CD4-positive, alpha-beta memory T cell (primary cell): Measurements from ENCODE around the gene PLD5. TPM values are rescaled to one million over a fixed set of nuclear protein-coding genes. Genes with fewer than 3 reads are reported as not detected.

Source experiments
- CTCF ChIA-PET: fragments of 350-600 bp; sonication (Branson Sonifier 250); formaldehyde crosslinking; loops from one replicate; lab custom pipeline; 2021; ENCODE audit warnings: inconsistent platforms; ENCODE audit not compliant: partially characterized antibody; lab: Charles Lee
- POLR2A ChIA-PET: fragments of 350-600 bp; sonication (Branson Sonifier 250); formaldehyde crosslinking; loops from one replicate; lab custom pipeline; 2021; ENCODE audit not compliant: partially characterized antibody; lab: Charles Lee
- DNase-seq, 5 donors: peaks; one replicate each; pipeline versions ENCODE4 v3.0.0 to v3.0.0-alpha.2; 2020 to 2022; ENCODE audit warnings: mixed read lengths in 1 of 5
- H3K27ac ChIP-seq: one replicate; pipeline ENCODE4 v1.7.0; 2013; ENCODE audit warnings: low read depth, low read length
- H3K27me3 ChIP-seq: 2 replicates; pipeline ENCODE4 v1.7.0; 2013; ENCODE audit warnings: mild to moderate bottlenecking, low read length, moderate library complexity; ENCODE audit not compliant: insufficient read depth
- H3K36me3 ChIP-seq: 2 replicates; pipeline ENCODE4 v1.7.0; 2013; ENCODE audit warnings: mild to moderate bottlenecking, low read length, moderate library complexity; ENCODE audit not compliant: insufficient read depth
- H3K4me1 ChIP-seq: 2 replicates; pipeline ENCODE4 v1.7.0; 2013; ENCODE audit warnings: mild to moderate bottlenecking, low read length, moderate library complexity; ENCODE audit not compliant: insufficient read depth
- H3K4me3 ChIP-seq, 2 donors: one replicate each; pipeline ENCODE4 v1.7.0; 2013; ENCODE audit warnings: low read length in 2 of 2, mild to moderate bottlenecking in 1 of 2
- H3K9me3 ChIP-seq, 2 donors: one replicate each; pipeline ENCODE4 v1.7.0; 2013; ENCODE audit warnings: low read length in 2 of 2, control low read depth in 1 of 2; ENCODE audit not compliant: control insufficient read depth in 1 of 2
- H3K27ac Mint-ChIP-seq, 7 donors: one replicate each; pipeline ENCODE4 v1.8.0; 2020 to 2021; ENCODE audit warnings: mixed read lengths in 7 of 7, mild to moderate bottlenecking in 6 of 7, inconsistent platforms in 3 of 7, moderate library complexity in 3 of 7
- H3K27me3 Mint-ChIP-seq, 2 donors: one replicate each; pipeline ENCODE4 v1.8.0; 2020 to 2021; ENCODE audit warnings: mixed read lengths in 2 of 2
- H3K36me3 Mint-ChIP-seq, 2 donors: one replicate each; pipeline ENCODE4 v1.8.0; 2020 to 2021; ENCODE audit warnings: mixed read lengths in 2 of 2, inconsistent platforms in 1 of 2, mild to moderate bottlenecking in 1 of 2
- H3K4me1 Mint-ChIP-seq, 4 donors: one replicate each; pipeline ENCODE4 v1.8.0; 2020 to 2021; ENCODE audit warnings: mixed read lengths in 4 of 4, mild to moderate bottlenecking in 1 of 4
- H3K4me3 Mint-ChIP-seq, 8 donors: one replicate each; pipeline ENCODE4 v1.8.0; 2020 to 2021; ENCODE audit warnings: mixed read lengths in 8 of 8, mild to moderate bottlenecking in 7 of 8, moderate library complexity in 6 of 8, inconsistent platforms in 3 of 8
- H3K9me3 Mint-ChIP-seq, 8 donors: one replicate each; pipeline ENCODE4 v1.8.0; 2020 to 2021; ENCODE audit warnings: mixed read lengths in 8 of 8, mild to moderate bottlenecking in 5 of 8, inconsistent platforms in 3 of 8, moderate library complexity in 1 of 8
- intact Hi-C: fragments of 100-400 bp; cut with micrococcal nuclease; formaldehyde crosslinking; loops from one replicate; pipeline ENCODE4 v1.15.1; 2023
- polyA plus RNA-seq, 2 donors: library from polyadenylated mRNA; unstranded; fragments of 300-500 nt; fragmentation: Illumina TruSeq; gene quantifications; one replicate each; pipeline ENCODE4 v1.2.3, GENCODE V29; 2021
- total RNA-seq, 2 experiments: library from RNA; stranded (reverse); gene quantifications; one replicate each; pipeline ENCODE4 v1.2.3, GENCODE V29; 2021

PLD5 gene
- total and polyA plus RNA-seq, 4 experiments from 2014 or later = not detected

DNA sequence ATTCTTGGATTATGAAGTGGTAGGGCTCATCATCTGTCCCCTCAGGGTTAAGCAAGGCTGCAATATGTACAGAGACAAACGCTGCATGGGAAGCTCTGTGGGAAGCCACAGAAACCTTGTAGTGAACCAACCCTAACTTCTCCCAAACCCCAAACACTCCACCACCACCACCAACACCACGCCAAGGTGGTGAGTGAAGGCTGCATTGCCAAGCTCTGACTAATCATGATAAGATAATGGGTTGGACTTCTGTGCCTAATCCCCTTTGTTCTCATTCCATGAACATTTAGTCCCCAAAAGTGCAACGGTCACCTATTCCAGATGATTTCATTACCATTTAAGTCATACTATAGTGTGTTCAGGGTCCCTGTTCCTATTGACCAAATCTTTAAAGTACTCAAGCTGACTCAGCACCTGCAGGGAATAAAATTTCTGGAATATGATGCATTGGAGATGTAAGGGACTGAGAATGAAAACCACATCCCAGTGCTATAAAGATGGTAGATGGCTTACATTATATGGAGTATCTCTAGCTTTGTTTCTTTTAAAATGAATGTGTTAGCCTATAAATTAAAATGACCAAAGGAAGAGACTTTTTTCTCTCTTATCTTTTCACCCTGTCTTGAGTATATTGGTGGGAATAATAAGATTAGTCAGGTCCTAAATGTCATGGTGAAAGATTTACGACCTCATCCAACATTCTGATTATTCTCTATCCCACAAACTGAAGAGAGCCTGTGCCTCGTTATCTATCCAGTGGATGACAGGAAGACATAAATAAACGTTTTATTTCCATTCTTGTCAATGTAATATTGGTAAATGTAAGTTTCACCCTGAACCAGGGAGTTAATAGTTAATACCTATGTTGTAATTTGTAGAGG, 22.6 kb upstream of the PLD5 start:
- DNase-seq = no peak
- Mint-ChIP-seq H3K4me1 (no peaks in the 10 kb centered on the region), H3K27ac (no peak overlapping the region), H3K36me3 (no peaks in the 10 kb centered on the region), H3K9me3 (peaks cover 0 to 2% (median 0%) of the 10 kb centered on the region in 8 donors), H3K27me3 (peaks cover 0 to 4% of the 10 kb centered on the region in 2 donors), H3K4me3 (no peak overlapping the region)
- no peaks in the 10 kb centered on the region for H3K27me3 ChIP-seq
- H3K36me3 ChIP-seq = no peaks in the 10 kb centered on the region
- no peak overlapping the region for H3K27ac ChIP-seq
- H3K4me3 ChIP-seq = no peak overlapping the region
- POLR2A ChIA-PET = no interaction called here
- H3K4me1 ChIP-seq = no peaks in the 10 kb centered on the region
- no peaks in the 10 kb centered on the region for H3K9me3 ChIP-seq
- CTCF ChIA-PET = no interaction called here
- intact Hi-C loops = no loop called here

DNA sequence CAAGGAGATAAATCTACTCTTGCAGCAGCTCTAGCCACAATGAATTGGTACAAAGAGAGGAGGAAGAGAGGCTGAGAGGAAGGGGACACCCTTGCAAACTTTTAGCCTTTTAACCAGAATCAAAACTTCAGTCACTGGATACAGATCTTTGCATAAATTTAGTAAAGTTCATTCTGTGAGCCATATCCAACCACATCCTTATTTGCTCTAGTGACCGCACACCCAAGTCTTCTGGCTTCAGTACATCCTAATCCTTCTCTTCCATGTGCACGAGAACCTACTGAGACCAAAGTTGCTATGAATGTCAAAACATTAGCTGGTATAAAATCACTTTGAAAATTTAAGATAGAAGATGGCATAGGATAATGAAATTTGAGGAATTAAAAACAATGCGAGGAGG, 21.9 kb upstream of the PLD5 start:
- Mint-ChIP-seq H3K4me1 (no peaks in the 10 kb centered on the region), H3K27ac (no peak overlapping the region), H3K9me3 (peaks cover 0 to 2% (median 0%) of the 10 kb centered on the region in 8 donors), H3K36me3 (no peaks in the 10 kb centered on the region), H3K4me3 (no peak overlapping the region), H3K27me3 (peaks cover 0 to 4% of the 10 kb centered on the region in 2 donors)
- no peak for DNase-seq
- H3K4me3 ChIP-seq = no peak overlapping the region
- CTCF ChIA-PET = no interaction called here
- no peaks in the 10 kb centered on the region for H3K27me3 ChIP-seq
- H3K36me3 ChIP-seq = no peaks in the 10 kb centered on the region
- POLR2A ChIA-PET = no interaction called here
- intact Hi-C loops = no loop called here
- no peak overlapping the region for H3K27ac ChIP-seq
- H3K9me3 ChIP-seq = no peaks in the 10 kb centered on the region
- no peaks in the 10 kb centered on the region for H3K4me1 ChIP-seq

DNA sequence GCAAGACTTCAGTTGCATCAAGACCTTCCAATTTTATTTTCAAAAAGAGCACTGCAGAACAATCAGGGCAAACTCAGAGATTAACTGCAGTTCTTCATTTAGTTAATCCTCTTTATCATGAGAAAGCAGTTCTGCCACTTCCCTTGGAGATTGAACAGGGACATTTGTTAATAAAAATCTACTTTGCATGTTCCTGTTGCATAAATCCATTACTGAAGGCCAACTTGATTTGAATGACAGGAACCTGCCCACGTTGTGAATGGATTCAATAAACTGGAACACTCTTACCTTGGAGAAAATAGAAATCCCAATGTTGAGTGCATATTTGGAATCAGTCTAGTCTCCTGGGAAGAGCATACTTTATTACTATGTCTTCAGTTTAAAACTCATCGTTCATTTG, 19.6 kb upstream of the PLD5 start:
- Mint-ChIP-seq H3K27me3 (peaks cover 0 to 6% of the 10 kb centered on the region in 2 donors), H3K36me3 (no peaks in the 10 kb centered on the region), H3K27ac (no peak overlapping the region), H3K4me3 (no peak overlapping the region), H3K4me1 (no peaks in the 10 kb centered on the region), H3K9me3 (peaks cover 0 to 2% (median 0%) of the 10 kb centered on the region in 8 donors)
- Histone ChIP-seq H3K4me3 (no peak overlapping the region), H3K9me3 (no peaks in the 10 kb centered on the region), H3K4me1 (no peaks in the 10 kb centered on the region), H3K36me3 (no peaks in the 10 kb centered on the region), H3K27me3 (no peaks in the 10 kb centered on the region), H3K27ac (no peak overlapping the region)
- POLR2A ChIA-PET = no interaction called here
- DNase-seq = no peak
- intact Hi-C loops = no loop called here
- CTCF ChIA-PET = no interaction called here

DNA sequence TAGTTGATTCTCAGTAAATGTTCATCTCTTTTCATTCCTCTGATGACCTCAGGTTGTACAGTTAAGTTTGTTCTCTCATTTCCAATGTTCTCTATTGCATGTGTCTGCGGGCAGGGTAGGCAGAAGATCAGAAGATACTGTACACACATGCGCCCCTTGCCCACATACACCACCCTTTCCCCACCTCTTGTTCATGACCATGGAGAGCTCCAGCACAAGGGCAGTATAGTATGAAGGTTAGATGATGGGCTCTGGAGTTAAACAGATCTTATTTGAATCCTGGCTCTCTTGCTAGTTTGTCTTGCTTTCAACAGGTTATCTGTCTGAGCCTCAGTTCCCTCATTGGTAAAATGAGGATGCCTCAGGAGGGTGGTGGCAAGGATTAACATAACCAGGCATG, 17.8 kb upstream of the PLD5 start:
- H3K36me3 ChIP-seq = no peaks in the 10 kb centered on the region
- no peak overlapping the region for H3K27ac Mint-ChIP-seq
- intact Hi-C loops = no loop called here
- no peaks in the 10 kb centered on the region for H3K4me1 ChIP-seq
- POLR2A ChIA-PET = no interaction called here
- CTCF ChIA-PET = no interaction called here
- peaks cover 0 to 3% of the 10 kb centered on the region in 2 donors for H3K27me3 Mint-ChIP-seq
- H3K4me3 Mint-ChIP-seq = no peak overlapping the region
- H3K27ac ChIP-seq = no peak overlapping the region
- no peaks in the 10 kb centered on the region for H3K4me1 Mint-ChIP-seq
- no peaks in the 10 kb centered on the region for H3K27me3 ChIP-seq
- no peak for DNase-seq
- H3K36me3 Mint-ChIP-seq = no peaks in the 10 kb centered on the region
- peaks cover 0 to 2% (median 0%) of the 10 kb centered on the region in 8 donors for H3K9me3 Mint-ChIP-seq
- H3K9me3 ChIP-seq = no peaks in the 10 kb centered on the region
- no peak overlapping the region for H3K4me3 ChIP-seq

DNA sequence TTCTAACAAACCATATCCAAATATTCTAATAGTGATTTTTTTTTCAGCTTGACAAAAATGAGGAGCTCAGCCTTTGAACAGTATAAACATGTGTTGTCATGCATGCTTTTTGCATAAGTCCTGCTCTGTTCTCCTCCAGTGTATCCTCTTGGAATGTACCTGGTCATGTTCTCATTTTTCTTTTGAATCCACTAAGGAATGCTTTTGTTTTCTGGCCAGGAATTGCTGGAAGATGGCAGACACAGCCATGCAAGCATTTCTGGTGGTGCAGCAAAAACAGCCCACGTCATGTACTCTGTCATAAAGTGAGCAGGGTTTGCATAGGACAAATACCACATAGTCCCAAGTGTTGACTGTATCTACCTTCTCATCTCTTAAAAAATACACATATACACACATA, 11.5 kb upstream of the PLD5 start:
- Mint-ChIP-seq H3K9me3 (peaks cover 0 to 3% (median 0%) of the 10 kb centered on the region in 8 donors), H3K4me3 (no peak overlapping the region), H3K27me3 (peaks cover 0 to 3% of the 10 kb centered on the region in 2 donors), H3K36me3 (no peaks in the 10 kb centered on the region), H3K4me1 (no peaks in the 10 kb centered on the region), H3K27ac (no peak overlapping the region)
- ChIA-PET POLR2A (no interaction called here), CTCF (no interaction called here)
- intact Hi-C loops = no loop called here
- Histone ChIP-seq H3K9me3 (no peaks in the 10 kb centered on the region), H3K4me3 (no peak overlapping the region), H3K4me1 (no peaks in the 10 kb centered on the region), H3K36me3 (no peaks in the 10 kb centered on the region), H3K27me3 (no peaks in the 10 kb centered on the region), H3K27ac (no peak overlapping the region)
- no peak for DNase-seq

DNA sequence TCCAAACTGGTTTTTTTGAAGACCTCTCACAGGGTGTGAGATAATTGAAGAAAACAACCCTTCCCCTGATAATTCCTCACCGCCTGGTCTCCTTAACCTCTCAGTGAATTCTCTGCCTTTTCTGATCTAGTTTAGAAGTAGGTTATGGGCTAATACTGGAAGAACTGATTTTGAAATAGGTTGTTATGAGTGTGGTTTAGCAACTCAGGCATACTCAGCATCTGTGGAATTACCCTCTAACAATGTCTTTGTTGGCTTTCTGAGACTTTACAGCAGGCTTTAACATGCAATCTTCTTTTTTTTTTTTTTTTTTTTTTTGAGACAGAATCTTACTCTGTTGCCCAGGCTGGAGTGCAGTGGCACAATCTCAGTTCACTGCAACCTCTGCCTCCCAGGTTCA, 10.3 kb upstream of the PLD5 start:
- CTCF ChIA-PET = no interaction called here
- intact Hi-C loops = no loop called here

DNA sequence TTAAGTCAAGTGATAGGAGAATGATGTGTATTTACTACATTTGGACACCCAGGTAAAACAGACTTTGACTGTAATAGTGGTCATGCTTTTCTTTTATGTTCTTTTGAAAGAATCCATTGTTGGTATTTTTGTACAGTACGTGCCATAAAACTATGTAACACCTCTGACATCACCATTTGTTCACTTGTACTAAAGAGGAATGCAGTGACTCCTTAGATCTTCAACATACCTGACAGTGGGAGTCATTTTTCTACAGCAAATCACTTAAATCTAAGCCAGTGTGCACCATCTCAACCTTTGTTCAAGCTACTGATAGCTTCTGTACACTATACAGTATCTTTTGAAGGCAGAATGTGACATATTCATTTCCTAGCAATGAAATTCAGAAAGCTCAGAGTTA, 6.3 kb upstream of the PLD5 start:
- POLR2A ChIA-PET = no interaction called here
- H3K27ac ChIP-seq = no peak overlapping the region
- peaks cover 0 to 7% (median 0%) of the 10 kb centered on the region in 8 donors for H3K9me3 Mint-ChIP-seq

More for the DNA sequence above, 10.3 kb upstream of the PLD5 start:
- H3K4me3 Mint-ChIP-seq = no peak overlapping the region
- Histone ChIP-seq H3K4me1 (no peaks in the 10 kb centered on the region), H3K9me3 (no peaks in the 10 kb centered on the region), H3K27ac (no peak overlapping the region), H3K27me3 (no peaks in the 10 kb centered on the region), H3K36me3 (no peaks in the 10 kb centered on the region), H3K4me3 (no peak overlapping the region)
- no peak overlapping the region for H3K27ac Mint-ChIP-seq
- POLR2A ChIA-PET = no interaction called here
- DNase-seq = no peak
- H3K36me3 Mint-ChIP-seq = no peaks in the 10 kb centered on the region
- H3K4me1 Mint-ChIP-seq = no peaks in the 10 kb centered on the region
- H3K27me3 Mint-ChIP-seq = peaks cover 0 to 2% of the 10 kb centered on the region in 2 donors
- peaks cover 0 to 3% (median 0%) of the 10 kb centered on the region in 8 donors for H3K9me3 Mint-ChIP-seq

More for the DNA sequence above, 6.3 kb upstream of the PLD5 start:
- no peaks in the 10 kb centered on the region for H3K36me3 ChIP-seq
- no peak for DNase-seq
- Mint-ChIP-seq H3K4me1 (peaks cover 0 to 2% (median 0%) of the 10 kb centered on the region in 4 donors), H3K27me3 (peaks cover 5 to 9% of the 10 kb centered on the region in 2 donors), H3K36me3 (no peaks in the 10 kb centered on the region), H3K4me3 (no peak overlapping the region), H3K27ac (no peak overlapping the region)
- CTCF ChIA-PET = no interaction called here
- intact Hi-C loops = no loop called here
- H3K4me1 ChIP-seq = no peaks in the 10 kb centered on the region
- no peaks in the 10 kb centered on the region for H3K9me3 ChIP-seq
- no peak overlapping the region for H3K4me3 ChIP-seq
- no peaks in the 10 kb centered on the region for H3K27me3 ChIP-seq
